ENCODE data around the gene CCIN. TPM values are rescaled to one million over a fixed set of nuclear protein-coding genes. Genes with fewer than 3 reads are reported as not detected.

CCIN gene
- total and polyA plus RNA-seq, 3 donors from 2014 or later, result 48.7 to 171 (median 84.8) TPM

DNA sequence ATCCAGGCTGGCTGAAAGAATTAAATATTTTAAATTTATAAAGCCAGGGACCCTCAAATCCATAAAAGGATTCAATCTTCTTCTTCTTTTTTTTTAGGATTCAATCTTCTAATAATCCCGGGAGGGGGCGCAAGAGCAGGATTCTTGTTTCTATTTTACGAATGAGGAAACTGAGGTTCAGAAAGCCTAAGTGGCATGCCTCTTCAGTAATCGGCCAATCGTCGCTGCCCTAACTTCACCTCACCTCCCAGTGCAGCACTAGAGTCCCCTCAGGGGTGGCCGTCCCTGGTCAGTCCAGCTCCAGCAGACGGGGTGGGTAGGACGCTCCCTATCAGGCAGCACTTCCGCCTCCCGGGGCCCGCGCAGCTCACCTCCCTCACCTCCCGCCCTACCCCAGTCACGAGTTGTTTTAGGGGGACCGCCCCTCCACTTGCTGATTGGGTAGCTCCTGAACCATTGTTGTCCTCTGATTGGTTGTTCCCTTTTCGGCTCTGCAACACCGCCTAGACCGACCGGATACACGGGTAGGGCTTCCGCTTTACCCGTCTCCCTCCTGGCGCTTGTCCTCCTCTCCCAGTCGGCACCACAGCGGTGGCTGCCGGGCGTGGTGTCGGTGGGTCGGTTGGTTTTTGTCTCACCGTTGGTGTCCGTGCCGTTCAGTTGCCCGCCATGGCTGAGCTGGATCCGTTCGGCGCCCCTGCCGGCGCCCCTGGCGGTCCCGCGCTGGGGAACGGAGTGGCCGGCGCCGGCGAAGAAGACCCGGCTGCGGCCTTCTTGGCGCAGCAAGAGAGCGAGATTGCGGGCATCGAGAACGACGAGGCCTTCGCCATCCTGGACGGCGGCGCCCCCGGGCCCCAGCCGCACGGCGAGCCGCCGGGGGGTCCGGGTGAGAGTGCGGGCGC is 21.5 kb downstream of the CCIN start, which contains the start of gene CLTA:
TSS of gene CLTA (plus strand) at position 534 of the 902 bp plus-strand sequence. CDS start at position 670, 136 bp downstream.
- Histone ChIP-seq H3K9me3 (no peaks in the 10 kb centered on the region), H3K4me1 (peaks cover 33% of the 10 kb centered on the region), H3K4me3 (peak within 1 kb of the TSS; percentile 71 to 88), H3K27ac (peak within 1 kb of the TSS; percentile 87 to 90), H3K27me3 (no peaks in the 10 kb centered on the region), H3K36me3 (ENCODE audit: low read depth, missing control alignments) (no peaks in the 10 kb centered on the region)
- peak; percentile 99 for DNase-seq
- TF ChIP-seq POLR2A (IDR thresholded peaks at IDR 0.05), result no peak
- TF ChIP-seq, protein P1, sequence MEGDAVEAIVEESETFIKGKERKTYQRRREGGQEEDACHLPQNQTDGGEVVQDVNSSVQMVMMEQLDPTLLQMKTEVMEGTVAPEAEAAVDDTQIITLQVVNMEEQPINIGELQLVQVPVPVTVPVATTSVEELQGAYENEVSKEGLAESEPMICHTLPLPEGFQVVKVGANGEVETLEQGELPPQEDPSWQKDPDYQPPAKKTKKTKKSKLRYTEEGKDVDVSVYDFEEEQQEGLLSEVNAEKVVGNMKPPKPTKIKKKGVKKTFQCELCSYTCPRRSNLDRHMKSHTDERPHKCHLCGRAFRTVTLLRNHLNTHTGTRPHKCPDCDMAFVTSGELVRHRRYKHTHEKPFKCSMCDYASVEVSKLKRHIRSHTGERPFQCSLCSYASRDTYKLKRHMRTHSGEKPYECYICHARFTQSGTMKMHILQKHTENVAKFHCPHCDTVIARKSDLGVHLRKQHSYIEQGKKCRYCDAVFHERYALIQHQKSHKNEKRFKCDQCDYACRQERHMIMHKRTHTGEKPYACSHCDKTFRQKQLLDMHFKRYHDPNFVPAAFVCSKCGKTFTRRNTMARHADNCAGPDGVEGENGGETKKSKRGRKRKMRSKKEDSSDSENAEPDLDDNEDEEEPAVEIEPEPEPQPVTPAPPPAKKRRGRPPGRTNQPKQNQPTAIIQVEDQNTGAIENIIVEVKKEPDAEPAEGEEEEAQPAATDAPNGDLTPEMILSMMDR (IDR thresholded peaks at IDR 0.05), result peak; percentile 47 to 76 (median 53)
- WGBS, 2 donors, result 0% methylated on average over 10 to 68 of the region's 68 CpGs
- intact Hi-C loops (cut with DNase I; ENCODE audit: low total_unique reads), result no loop called here

DNA sequence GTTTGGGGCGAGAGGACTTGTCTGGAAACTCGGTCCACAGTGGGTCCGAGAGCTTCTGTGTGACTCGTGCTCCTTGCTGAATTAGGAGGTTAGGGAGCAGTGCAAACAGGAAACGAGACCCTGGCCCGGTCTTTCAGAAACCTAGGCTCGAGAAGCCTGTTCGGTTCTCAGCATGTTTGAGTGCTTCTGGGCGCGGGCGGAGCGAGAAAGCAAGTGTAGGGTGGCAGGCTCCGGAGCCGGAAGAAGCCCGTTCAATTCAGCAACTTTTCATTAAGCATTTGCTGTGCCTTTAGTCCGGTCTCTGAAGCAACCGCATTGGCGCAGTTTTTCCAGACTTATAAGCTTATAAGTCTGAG is 22.1 kb downstream of the CCIN start:
- Histone ChIP-seq H3K4me3 (peak overlapping the region; percentile 71 to 88), H3K36me3 (ENCODE audit: low read depth, missing control alignments) (no peaks in the 10 kb centered on the region), H3K4me1 (peaks cover 33% of the 10 kb centered on the region), H3K27ac (peak overlapping the region; percentile 87 to 90), H3K27me3 (no peaks in the 10 kb centered on the region), H3K9me3 (no peaks in the 10 kb centered on the region)
- DNase-seq, result peak; percentile 45
- no peak for TF ChIP-seq POLR2A (IDR thresholded peaks at IDR 0.05)
- TF ChIP-seq, protein P1 (IDR thresholded peaks at IDR 0.05), result no peak
- intact Hi-C loops (cut with DNase I; ENCODE audit: low total_unique reads), result no loop called here
- 0 to 2% methylated on average over 14 to 18 of the region's 18 CpGs for WGBS, 2 donors

DNA sequence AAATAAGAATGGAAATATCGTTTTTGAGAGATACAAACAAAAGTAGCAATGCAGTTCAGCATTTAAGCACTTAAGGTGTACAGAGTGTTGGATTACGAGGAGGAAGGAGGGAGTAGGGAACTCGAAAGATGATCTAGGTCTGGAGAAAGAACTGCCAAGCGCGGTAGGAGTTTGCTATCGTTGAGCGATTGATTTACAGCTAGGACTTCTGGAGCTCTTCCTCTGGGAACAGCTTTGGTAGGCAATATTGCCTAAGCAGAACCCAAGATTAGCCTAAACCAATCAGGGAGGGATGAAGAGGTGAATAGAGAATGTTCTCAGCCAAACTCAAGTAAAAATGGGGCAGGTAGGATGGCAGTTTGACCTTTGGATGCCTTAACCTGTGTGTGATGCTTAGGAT is 22.5 kb downstream of the CCIN start:
- Histone ChIP-seq H3K9me3 (no peaks in the 10 kb centered on the region), H3K27ac (peak overlapping the region; percentile 87 to 90), H3K27me3 (no peaks in the 10 kb centered on the region), H3K36me3 (ENCODE audit: low read depth, missing control alignments) (no peaks in the 10 kb centered on the region), H3K4me1 (peaks cover 33% of the 10 kb centered on the region), H3K4me3 (peak overlapping the region; percentile 71 to 88)
- TF ChIP-seq, protein P1 (IDR thresholded peaks at IDR 0.05), result no peak
- no peak for TF ChIP-seq POLR2A (IDR thresholded peaks at IDR 0.05)
- intact Hi-C loops (cut with DNase I; ENCODE audit: low total_unique reads), result no loop called here
- DNase-seq, result no peak
- 0% methylated on average over 7 of the region's 7 CpGs for WGBS, 2 donors

DNA sequence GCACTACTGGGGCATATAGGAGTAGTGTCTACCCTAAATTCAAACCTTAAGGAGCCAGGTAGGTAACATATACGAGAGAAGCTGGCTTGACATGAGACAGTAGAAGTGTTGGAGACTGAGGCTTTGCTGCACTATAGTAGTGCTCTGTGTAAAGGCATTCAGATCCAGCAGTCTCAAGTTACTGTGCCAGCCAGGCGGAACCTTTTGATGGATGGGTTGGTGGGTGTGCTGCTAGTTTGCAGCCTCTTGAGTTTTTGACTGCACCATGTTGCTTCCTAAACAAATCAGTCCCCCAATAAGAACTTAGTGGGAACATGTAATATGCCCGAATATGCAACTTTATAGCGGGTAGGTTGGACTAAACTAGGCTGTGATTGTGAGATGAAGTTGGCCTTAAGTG is 23.0 kb downstream of the CCIN start:
- 50 to 63% methylated on average over 4 of the region's 4 CpGs for WGBS, 2 donors
- intact Hi-C loops (cut with DNase I; ENCODE audit: low total_unique reads), result no loop called here
- Histone ChIP-seq H3K27ac (no peak overlapping the region), H3K36me3 (ENCODE audit: low read depth, missing control alignments) (no peaks in the 10 kb centered on the region), H3K4me1 (peaks cover 33% of the 10 kb centered on the region), H3K9me3 (no peaks in the 10 kb centered on the region), H3K4me3 (peak overlapping the region; percentile 71 to 88), H3K27me3 (no peaks in the 10 kb centered on the region)
- no peak for TF ChIP-seq POLR2A (IDR thresholded peaks at IDR 0.05)
- TF ChIP-seq, protein P1 (IDR thresholded peaks at IDR 0.05), result no peak
- no peak for DNase-seq
